Transverse colon (tissue), 4 donors: ENCODE measurements around the gene RARA. TPM values are rescaled to one million over a fixed set of nuclear protein-coding genes. Genes with fewer than 3 reads are reported as not detected.
A peak's percentile ranks its signal among the peaks of the same experiment; 100 is the strongest.
"Not testable (repeated sequence)": the region's sequence is repeated elsewhere in the genome, so short reads cannot be mapped to it uniquely, and the experiment has no call there.

ENCODE experiments used
- DNase-seq: peaks from one replicate; pipeline ENCODE4 v3.0.0-alpha.2; 2019
- H3K27ac ChIP-seq, 4 donors: fragments of 200-600 bp; sonication (generic); 2 replicates each; pipeline ENCODE4 v1.5.1; 2016 to 2018; ENCODE audit warnings: inconsistent platforms in 4 of 4
- H3K27me3 ChIP-seq: fragments of 200-600 bp; sonication (generic); 2 replicates; pipeline ENCODE4 v1.5.1; 2017; ENCODE audit warnings: inconsistent platforms
- H3K36me3 ChIP-seq, 4 donors: fragments of 200-600 bp; sonication (generic); 2 replicates each; pipeline ENCODE4 v1.5.1; 2017 to 2019; ENCODE audit warnings: inconsistent platforms in 4 of 4
- H3K4me1 ChIP-seq, 4 donors: fragments of 200-600 bp; sonication (generic); 2 replicates each; pipeline ENCODE4 v1.5.1; 2017 to 2020; ENCODE audit warnings: inconsistent platforms in 4 of 4
- H3K4me3 ChIP-seq, 4 donors: fragments of 200-600 bp; sonication (generic); 1 replicate in 1 of 4; 2 replicates in 3 of 4; pipeline versions ENCODE4 v1.5.1 to v1.6.1; 2017 to 2019; ENCODE audit warnings: inconsistent platforms in 4 of 4
- H3K9me3 ChIP-seq, 2 donors: fragments of 200-600 bp; sonication (generic); 2 replicates each; pipeline ENCODE4 v1.5.1; 2017 to 2019; ENCODE audit warnings: inconsistent platforms in 2 of 2
- CTCF ChIP-seq, 5 experiments: fragments of 200-600 bp in 3 of 5; fragments of 450-650 bp in 2 of 5; sonication (generic) in 3 of 5; IDR thresholded peaks; 1 replicate in 2 of 5; 2 replicates in 3 of 5; pipeline ENCODE4 v1.5.1; 2016 to 2017; ENCODE audit warnings: antibody characterized with exemption in 5 of 5, inconsistent platforms in 3 of 5, mild to moderate bottlenecking in 2 of 5, moderate library complexity in 1 of 5
- EP300 ChIP-seq: sonication (generic); formaldehyde crosslinking; IDR thresholded peaks from one replicate; pipeline ENCODE4 v1.6.1; 2017; ENCODE audit warnings: antibody characterized with exemption, low read depth
- POLR2A ChIP-seq: fragments of 450-650 bp; IDR thresholded peaks from one replicate; pipeline ENCODE4 v1.6.1; 2016; ENCODE audit warnings: antibody characterized with exemption, mild to moderate bottlenecking, moderate library complexity
- POLR2AphosphoS5 ChIP-seq, 3 donors: sonication (generic); formaldehyde crosslinking; IDR thresholded peaks; one replicate each; pipeline ENCODE4 v1.6.1; 2016; ENCODE audit warnings: antibody characterized with exemption in 3 of 3
- WGBS, 2 donors: methylation state at CpG; one replicate each; pipeline ENCODE4 v1.1.5; 2018; ENCODE audit warnings: low coverage in 1 of 2; 5-methylcytosine and 5-hydroxymethylcytosine counted together
- in situ Hi-C, 4 donors: fragments of 200-750 bp; cut with MboI; loops; one replicate each; pipeline versions ENCODE4 v1.15.0 to v1.15.1; 2017; ENCODE audit warnings: low sequenced_read_pairs in 3 of 4, low pct_ligation_motif_present in 1 of 4, low pct_unique_long_range_greater_than_20kb in 1 of 4
- intact Hi-C: fragments of 100-400 bp; cut with DNase I; formaldehyde crosslinking; loops from one replicate; pipeline ENCODE4 v1.15.1; 2023; ENCODE audit warnings: low total_unique reads
- total RNA-seq, 4 donors: library from RNA; depleted of rRNA; stranded (reverse); fragments of >200 nt; gene quantifications; one replicate each; pipeline ENCODE4 v1.1.0, GENCODE V29; 2016

RARA gene
- total RNA-seq, 4 donors from 2014 or later = 23.5 to 110 (median 49.1) TPM

DNA sequence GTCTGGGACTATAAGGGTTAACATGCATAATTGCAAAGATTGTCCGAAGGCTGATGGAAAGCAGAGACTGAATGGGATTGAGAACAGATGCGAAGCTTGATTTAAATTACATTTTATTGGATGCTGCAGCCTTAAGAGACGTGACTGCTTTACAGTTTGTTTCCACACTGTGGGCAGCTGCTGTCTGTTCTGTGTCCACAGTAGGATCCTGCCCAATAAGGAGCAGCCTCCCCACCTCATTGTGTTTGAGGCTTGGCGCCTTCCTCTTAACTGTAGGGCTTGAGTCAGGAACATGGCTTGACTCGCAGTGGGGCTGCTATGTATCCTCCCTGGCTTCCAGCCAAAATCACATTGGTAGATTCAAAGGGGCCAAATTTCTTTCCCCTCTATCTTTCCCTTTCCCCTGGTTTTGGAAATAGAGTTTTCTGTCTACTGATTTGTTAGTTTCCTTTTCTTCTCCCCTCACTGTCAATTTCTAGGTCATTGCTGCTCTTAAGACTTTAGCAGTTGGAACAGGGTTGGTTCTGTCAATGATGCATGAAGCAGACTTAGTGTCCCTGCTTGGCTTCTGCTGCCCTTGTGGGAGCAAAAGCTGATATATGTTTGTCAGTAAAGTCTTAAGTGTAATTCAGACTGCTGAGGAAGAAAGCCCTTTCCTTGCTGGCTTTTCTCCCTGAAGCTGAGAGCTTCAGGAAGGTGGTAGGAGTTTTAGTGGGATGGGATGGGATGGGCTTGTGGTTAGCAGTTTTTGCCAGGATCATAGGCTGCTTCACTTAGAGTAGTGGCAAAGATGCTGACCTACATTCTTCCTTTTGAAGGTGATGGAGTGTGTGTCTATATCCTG lies 5.0 kb upstream of the RARA start:
- intact Hi-C loops = no loop called here
- Histone ChIP-seq H3K4me3 (no peak overlapping the region), H3K36me3 (no peaks in the 10 kb centered on the region), H3K27me3 (no peaks in the 10 kb centered on the region), H3K4me1 (peaks cover 24 to 52% (median 41%) of the 10 kb centered on the region in 4 donors), H3K9me3 (no peaks in the 10 kb centered on the region), H3K27ac (peak overlapping the region; percentile 59 to 81 (median 74))
- TF ChIP-seq POLR2A (no peak), EP300 (peak; percentile 73), CTCF (IDR thresholded peaks at IDR 0.05) (no peak), POLR2AphosphoS5 (IDR thresholded peaks at IDR 0.05) (peak; percentile 80 to 95 (median 86))
- DNase-seq = peak; percentile 37
- in situ Hi-C loops = loop anchor here (5.0 kb wide), 2 partner anchors 48 to 53 kb away; no protein-coding TSS in a partner anchor
- 41 to 64% methylated on average over 3 to 5 of the region's 5 CpGs for WGBS, 2 donors

DNA sequence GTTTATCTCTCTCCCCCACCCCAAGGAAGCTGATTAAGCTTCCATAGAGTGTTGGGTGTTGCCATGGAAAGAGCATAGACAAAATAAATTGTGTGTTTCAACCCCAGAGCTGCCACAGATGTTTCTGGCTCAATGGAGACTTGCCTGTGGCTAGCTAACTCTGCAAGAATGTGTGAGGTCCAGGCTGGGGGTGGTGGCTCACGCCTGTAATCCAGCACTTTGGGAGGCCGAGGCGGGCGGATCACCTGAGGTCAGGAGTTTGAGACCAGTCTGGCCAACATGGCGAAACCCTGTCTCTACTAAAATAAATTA lies 4.5 kb upstream of the RARA start:
- H3K27ac ChIP-seq = peak overlapping the region; percentile 59 to 81 (median 74)
- H3K4me3 ChIP-seq, DNase-seq, intact Hi-C loops, H3K27me3 ChIP-seq, H3K36me3 ChIP-seq, H3K9me3 ChIP-seq: not testable (repeated sequence)
- WGBS, 2 donors = 60 to 76% methylated on average over 1 to 5 of the region's 5 CpGs
- in situ Hi-C loops = loop anchor here (5.0 kb wide), 2 partner anchors 48 to 53 kb away; no protein-coding TSS in a partner anchor
- peaks cover 24 to 58% (median 47%) of the 10 kb centered on the region in 4 donors for H3K4me1 ChIP-seq

DNA sequence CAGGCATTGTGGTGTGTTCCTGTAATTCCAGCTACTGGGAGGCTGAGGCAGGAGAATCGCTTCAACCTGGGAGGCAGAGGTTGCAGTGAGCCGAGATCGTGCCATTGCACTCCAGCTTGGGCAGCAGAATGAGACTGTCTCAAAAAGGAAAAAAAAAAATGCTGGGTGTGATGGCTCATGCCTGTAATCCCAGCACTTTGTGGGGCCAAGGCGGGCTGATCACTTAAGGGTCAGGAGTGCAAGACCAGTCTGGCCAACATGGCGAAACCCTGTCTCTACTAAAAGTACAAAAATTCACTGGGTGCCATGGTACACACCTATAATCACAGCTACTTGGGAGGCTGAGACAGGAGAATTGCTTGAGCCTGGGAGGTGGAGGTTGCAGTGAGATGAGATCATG lies 4.1 kb upstream of the RARA start:
- H3K4me3 ChIP-seq, DNase-seq, H3K27me3 ChIP-seq, H3K36me3 ChIP-seq, intact Hi-C loops, H3K9me3 ChIP-seq: not testable (repeated sequence)
- in situ Hi-C loops = loop anchor here (5.0 kb wide), 2 partner anchors 47 to 52 kb away; no protein-coding TSS in a partner anchor
- Histone ChIP-seq H3K27ac (peak overlapping the region; percentile 59 to 81 (median 74)), H3K4me1 (peaks cover 27 to 62% (median 51%) of the 10 kb centered on the region in 4 donors)
- 80 to 91% methylated on average over 1 to 5 of the region's 5 CpGs for WGBS, 2 donors

DNA sequence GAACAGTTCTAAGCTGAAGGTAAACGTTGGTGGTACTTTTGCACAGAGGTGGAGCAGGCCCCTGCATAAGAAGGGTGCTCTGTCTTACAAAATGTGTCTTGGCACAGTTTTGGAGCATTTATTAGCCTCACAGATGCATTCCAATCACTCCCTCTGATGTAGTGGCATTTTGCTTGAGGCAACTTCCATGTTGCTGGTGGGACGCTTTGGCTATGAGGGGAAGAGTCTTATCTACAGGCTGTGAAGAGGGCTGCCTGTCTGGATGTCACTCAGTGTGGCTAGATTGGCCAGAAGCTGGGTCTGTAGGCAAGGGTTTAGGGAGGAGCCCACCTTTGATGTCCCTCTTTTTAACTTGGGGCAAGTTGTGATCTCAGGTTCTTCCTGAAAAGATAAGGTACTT lies 2.6 kb upstream of the RARA start:
- 55% methylated on average over 2 of the region's 2 CpGs; no CpG with 5 or more reads in 1 of the 2 donors for WGBS, 2 donors
- Histone ChIP-seq H3K27me3 (no peaks in the 10 kb centered on the region), H3K27ac (peak overlapping the region; percentile 65 to 75 (median 70)), H3K4me3 (no peak overlapping the region), H3K9me3 (no peaks in the 10 kb centered on the region), H3K36me3 (no peaks in the 10 kb centered on the region), H3K4me1 (peaks cover 42 to 77% (median 66%) of the 10 kb centered on the region in 4 donors)
- DNase-seq = no peak
- in situ Hi-C loops = no loop called here
- intact Hi-C loops = no loop called here
- TF ChIP-seq POLR2A (no peak), CTCF (IDR thresholded peaks at IDR 0.05) (no peak), POLR2AphosphoS5 (IDR thresholded peaks at IDR 0.05) (no peak), EP300 (no peak)

- no peak for DNase-seq
- intact Hi-C loops = no loop called here
- WGBS, 2 donors = 46 to 60% methylated on average over 1 to 10 of the region's 10 CpGs
- H3K9me3 ChIP-seq = no peaks in the 10 kb centered on the region
- in situ Hi-C loops = no loop called here
- H3K36me3 ChIP-seq = no peaks in the 10 kb centered on the region
- no peak for TF ChIP-seq CTCF (IDR thresholded peaks at IDR 0.05)
- no peak for TF ChIP-seq POLR2AphosphoS5 (IDR thresholded peaks at IDR 0.05)
- no peak for TF ChIP-seq EP300
- no peak for TF ChIP-seq POLR2A
- peak overlapping the region; percentile 65 to 75 (median 70) for H3K27ac ChIP-seq
- H3K27me3 ChIP-seq = no peaks in the 10 kb centered on the region
- H3K4me3 ChIP-seq = no peak overlapping the region
- H3K4me1 ChIP-seq = peaks cover 50 to 84% (median 74%) of the 10 kb centered on the region in 4 donors
These were observed 1.8 kb upstream of the RARA start for GRCh38 chr17:40307001-40307730.
